Smooth muscle cell of the umbilical artery (primary cell): ENCODE data around the gene ADD1. TPM values are rescaled to one million over a fixed set of nuclear protein-coding genes. Genes with fewer than 3 reads are reported as not detected.

ENCODE experiments used
- total RNA-seq: library from RNA; depleted of rRNA; stranded (reverse); fragments of >200 nt; gene quantifications from 2 replicates; pipeline ENCODE4 v1.2.3, GENCODE V29; 2014

ADD1 gene, protein sequence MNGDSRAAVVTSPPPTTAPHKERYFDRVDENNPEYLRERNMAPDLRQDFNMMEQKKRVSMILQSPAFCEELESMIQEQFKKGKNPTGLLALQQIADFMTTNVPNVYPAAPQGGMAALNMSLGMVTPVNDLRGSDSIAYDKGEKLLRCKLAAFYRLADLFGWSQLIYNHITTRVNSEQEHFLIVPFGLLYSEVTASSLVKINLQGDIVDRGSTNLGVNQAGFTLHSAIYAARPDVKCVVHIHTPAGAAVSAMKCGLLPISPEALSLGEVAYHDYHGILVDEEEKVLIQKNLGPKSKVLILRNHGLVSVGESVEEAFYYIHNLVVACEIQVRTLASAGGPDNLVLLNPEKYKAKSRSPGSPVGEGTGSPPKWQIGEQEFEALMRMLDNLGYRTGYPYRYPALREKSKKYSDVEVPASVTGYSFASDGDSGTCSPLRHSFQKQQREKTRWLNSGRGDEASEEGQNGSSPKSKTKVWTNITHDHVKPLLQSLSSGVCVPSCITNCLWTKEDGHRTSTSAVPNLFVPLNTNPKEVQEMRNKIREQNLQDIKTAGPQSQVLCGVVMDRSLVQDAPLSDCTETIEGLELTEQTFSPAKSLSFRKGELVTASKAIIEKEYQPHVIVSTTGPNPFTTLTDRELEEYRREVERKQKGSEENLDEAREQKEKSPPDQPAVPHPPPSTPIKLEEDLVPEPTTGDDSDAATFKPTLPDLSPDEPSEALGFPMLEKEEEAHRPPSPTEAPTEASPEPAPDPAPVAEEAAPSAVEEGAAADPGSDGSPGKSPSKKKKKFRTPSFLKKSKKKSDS
- 110 and 195 TPM in 2 replicates for total RNA-seq

DNA sequence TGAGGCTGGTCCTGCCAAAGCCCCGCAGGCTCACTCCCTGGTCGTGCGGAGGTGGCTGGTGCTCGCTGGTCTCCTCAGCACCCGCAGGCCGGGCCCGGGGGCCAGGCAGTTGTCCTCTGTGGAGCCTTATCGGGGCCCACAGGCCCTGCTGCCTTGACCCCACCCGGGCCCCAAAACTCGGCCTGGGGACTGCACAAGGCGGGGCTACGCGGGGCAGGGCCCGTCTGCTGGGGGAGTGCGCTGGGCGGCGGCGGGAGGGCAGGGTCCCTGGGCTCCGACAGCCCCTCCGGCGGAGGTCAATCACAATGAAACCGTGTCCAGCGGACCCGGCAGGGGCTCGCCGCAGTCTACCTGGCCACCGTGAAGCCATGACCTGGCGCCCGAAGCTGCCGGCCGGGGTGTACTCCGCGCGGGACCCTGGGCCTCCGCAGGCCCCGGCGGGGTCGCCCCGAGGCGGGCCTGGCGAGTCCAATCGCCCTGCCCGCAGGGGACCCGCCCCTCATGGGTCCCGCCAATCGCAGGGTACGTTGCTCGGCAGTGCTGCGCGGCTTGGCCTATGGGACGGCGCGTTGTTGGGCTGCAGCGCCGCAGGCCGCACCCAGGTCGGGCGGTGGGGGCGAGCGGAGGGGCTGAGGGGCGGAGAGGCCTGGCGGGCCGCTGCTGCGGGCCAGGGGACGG lies at the start of gene ADD1:
TSS of gene ADD1 (plus strand) at position 582 of the 678 bp plus-strand sequence. CDS start 32,072 bp downstream, outside the sequence.

DNA sequence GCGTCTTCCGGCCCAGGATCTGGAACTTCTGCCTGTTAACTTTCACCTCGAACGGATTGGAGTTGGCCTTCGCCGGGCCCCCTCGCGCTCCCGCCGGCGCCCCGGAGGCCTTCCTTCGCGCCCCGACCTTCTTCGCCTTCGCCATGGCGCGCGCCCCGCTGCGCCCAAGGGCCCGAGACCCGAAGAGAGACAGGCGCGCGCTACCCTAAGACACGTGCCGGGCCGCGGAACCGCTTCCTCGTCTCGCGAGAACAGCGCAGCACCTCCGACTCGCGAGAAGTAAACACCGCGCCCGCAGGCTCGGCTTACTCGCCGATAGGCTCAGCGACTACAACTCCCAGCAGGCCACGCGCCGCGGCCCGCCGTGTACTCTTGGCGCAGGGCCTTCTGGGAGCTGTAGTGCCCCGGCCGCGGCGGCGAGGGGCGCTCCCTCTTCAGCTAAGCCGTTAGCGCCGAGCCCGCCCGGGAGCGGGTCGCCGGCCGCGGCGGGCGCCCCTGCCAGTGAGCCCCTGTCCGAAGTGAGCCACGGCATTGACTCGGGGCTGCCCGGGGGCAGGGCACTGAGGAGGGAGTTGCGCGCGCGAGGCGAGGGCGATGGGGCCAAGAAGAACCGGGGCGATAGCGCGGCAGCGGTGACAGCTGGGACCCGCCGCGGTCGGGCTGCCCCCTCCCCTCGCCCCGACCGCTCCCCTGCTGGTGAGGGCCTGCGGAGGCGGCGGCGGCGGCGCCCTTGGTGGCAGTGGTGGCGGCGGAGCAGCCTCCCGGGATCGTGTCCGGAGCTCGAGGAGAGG lies 119.7 kb downstream of the ADD1 start, which contains the start of the genes GRK4 and NOP14:
TSS of gene GRK4 (plus strand) at position 397 of the 791 bp plus-strand sequence. CDS start 500 bp downstream, outside the sequence.
TSS of gene NOP14 (minus strand) at position 232 of the 791 bp plus-strand sequence. CDS start at position 145, 87 bp downstream.

Other genes with a start within 250 kb of the ADD1 start
- 38.0 and 45.7 TPM in 2 replicates for gene TNIP2, start 87.5 kb upstream of the ADD1 start, total RNA-seq
- gene SH3BP2, start 50.8 kb upstream of the ADD1 start, total RNA-seq, result 12.2 and 19.1 TPM in 2 replicates
- 22.0 and 34.8 TPM in 2 replicates for gene NOP14, start 119.6 kb downstream of the ADD1 start, total RNA-seq
- gene GRK4, start 119.7 kb downstream of the ADD1 start, total RNA-seq, result 3.8 and 6.5 TPM in 2 replicates
- gene HTT-AS, start 230.7 kb downstream of the ADD1 start, total RNA-seq, result not detected in 2 replicates
- 49.9 and 63.8 TPM in 2 replicates for gene HTT, start 230.8 kb downstream of the ADD1 start, total RNA-seq